Prostate gland (tissue), 2 donors: ENCODE data around the gene CPLX4. TPM values are rescaled to one million over a fixed set of nuclear protein-coding genes. Genes with fewer than 3 reads are reported as not detected.

ENCODE experiments used
- DNase-seq: peaks from one replicate; pipeline ENCODE4 v3.0.0-alpha.2; 2019; ENCODE audit warnings: low spot score
- H3K27ac ChIP-seq, 2 donors: fragments of 200-600 bp; sonication (generic); 2 replicates each; pipeline ENCODE4 v1.5.1; 2017 to 2019
- H3K27me3 ChIP-seq: fragments of 200-600 bp; sonication (generic); replicated peaks from 2 replicates; pipeline ENCODE4 v1.5.1; 2019; ENCODE audit not compliant: insufficient read depth
- H3K36me3 ChIP-seq, 2 donors: fragments of 200-600 bp; sonication (generic); 1 replicate in 1 of 2; 2 replicates in 1 of 2; pipeline versions ENCODE4 v1.5.1 to v1.8.1; 2017 to 2019
- H3K4me1 ChIP-seq: fragments of 200-600 bp; sonication (generic); replicated peaks from 2 replicates; pipeline ENCODE4 v1.5.1; 2019
- H3K4me3 ChIP-seq, 2 donors: fragments of 200-600 bp; sonication (generic); 2 replicates each; pipeline ENCODE4 v1.5.1; 2017 to 2019
- H3K9me3 ChIP-seq: fragments of 200-600 bp; sonication (generic); 2 replicates; pipeline ENCODE4 v1.5.1; 2017
- CTCF ChIP-seq, 4 experiments: fragments of 200-600 bp in 2 of 4; fragments of 450-650 bp in 2 of 4; sonication (generic) in 2 of 4; IDR thresholded peaks; 1 replicate in 3 of 4; 2 replicates in 1 of 4; pipeline ENCODE4 v1.5.1; 2016 to 2019; ENCODE audit warnings: antibody characterized with exemption in 4 of 4, mild to moderate bottlenecking in 2 of 4, moderate library complexity in 2 of 4
- POLR2A ChIP-seq: fragments of 450-650 bp; IDR thresholded peaks from one replicate; pipeline ENCODE4 v1.6.1; 2016; ENCODE audit warnings: antibody characterized with exemption, mild to moderate bottlenecking
- POLR2AphosphoS5 ChIP-seq: sonication (generic); formaldehyde crosslinking; IDR thresholded peaks from one replicate; pipeline ENCODE4 v1.6.1; 2017; ENCODE audit warnings: antibody characterized with exemption
- WGBS: methylation state at CpG from one replicate; pipeline ENCODE4 v1.1.5; 2018; 5-methylcytosine and 5-hydroxymethylcytosine counted together
- intact Hi-C: fragments of 100-400 bp; cut with DNase I; formaldehyde crosslinking; loops from one replicate; pipeline ENCODE4 v1.14.2; 2022
- total RNA-seq, 2 donors: library from RNA; depleted of rRNA; stranded (reverse); fragments of >200 nt; gene quantifications; one replicate each; pipeline ENCODE4 v1.1.0, GENCODE V29; 2016

CPLX4 gene
- total RNA-seq, 2 donors from 2014 or later, result not detected

GRCh38 chr18:59298871-59299270, 19.6 kb downstream of the CPLX4 start:
- TF ChIP-seq POLR2AphosphoS5 (no peak), POLR2A (no peak), CTCF (IDR thresholded peaks at IDR 0.05) (no peak)
- intact Hi-C loops, result no loop called here
- WGBS, result 66% methylated on average over 8 of the region's 8 CpGs
- Histone ChIP-seq H3K4me1 (no peaks in the 10 kb centered on the region), H3K36me3 (no peaks in the 10 kb centered on the region), H3K9me3 (no peaks in the 10 kb centered on the region), H3K27me3 (peaks cover 4% of the 10 kb centered on the region), H3K27ac (no peak overlapping the region), H3K4me3 (no peak overlapping the region)
- no peak for DNase-seq

GRCh38 chr18:59293317-59293716, 25.1 kb downstream of the CPLX4 start:
- intact Hi-C loops, result no loop called here
- no peak for DNase-seq
- Histone ChIP-seq H3K4me1 (no peaks in the 10 kb centered on the region), H3K27me3 (no peaks in the 10 kb centered on the region), H3K9me3 (no peaks in the 10 kb centered on the region), H3K4me3 (no peak overlapping the region), H3K36me3 (no peaks in the 10 kb centered on the region), H3K27ac (no peak overlapping the region)
- TF ChIP-seq POLR2AphosphoS5 (no peak), CTCF (IDR thresholded peaks at IDR 0.05) (no peak), POLR2A (no peak)

- intact Hi-C loops, result no loop called here
- no peak for DNase-seq
- Histone ChIP-seq H3K36me3 (no peaks in the 10 kb centered on the region), H3K4me3 (no peak overlapping the region), H3K9me3 (no peaks in the 10 kb centered on the region), H3K27me3 (peaks cover 4% of the 10 kb centered on the region), H3K27ac (no peak overlapping the region), H3K4me1 (no peaks in the 10 kb centered on the region)
- TF ChIP-seq POLR2AphosphoS5 (no peak), POLR2A (no peak), CTCF (IDR thresholded peaks at IDR 0.05) (no peak)
- 17% methylated on average over 6 of the region's 6 CpGs for WGBS
Measured at GRCh38 chr18:59286341-59286740, 32.1 kb downstream of the CPLX4 start.

- H3K9me3 ChIP-seq, result no peaks in the 10 kb centered on the region
- H3K4me3 ChIP-seq, result no peak overlapping the region
- H3K27me3 ChIP-seq, result peaks cover 6% of the 10 kb centered on the region
- no peaks in the 10 kb centered on the region for H3K4me1 ChIP-seq
- H3K36me3 ChIP-seq, result no peaks in the 10 kb centered on the region
- no peak overlapping the region for H3K27ac ChIP-seq
- no peak for DNase-seq
- TF ChIP-seq CTCF (IDR thresholded peaks at IDR 0.05), result no peak
- no peak for TF ChIP-seq POLR2A
- TF ChIP-seq POLR2AphosphoS5, result no peak
- WGBS, result 84% methylated on average over 11 of the region's 11 CpGs
- intact Hi-C loops, result no loop called here
Measured at GRCh38 chr18:59282341-59282740, 36.1 kb downstream of the CPLX4 start.

- DNase-seq, result no peak
- Histone ChIP-seq H3K36me3 (no peaks in the 10 kb centered on the region), H3K4me1 (no peaks in the 10 kb centered on the region), H3K27ac (no peak overlapping the region), H3K27me3 (peaks cover 6% of the 10 kb centered on the region), H3K9me3 (no peaks in the 10 kb centered on the region), H3K4me3 (no peak overlapping the region)
- intact Hi-C loops, result no loop called here
- no peak for TF ChIP-seq CTCF (IDR thresholded peaks at IDR 0.05)
- TF ChIP-seq POLR2AphosphoS5, result no peak
- TF ChIP-seq POLR2A, result no peak
- 48% methylated on average over 1 of the region's 1 CpG for WGBS
Measured at GRCh38 chr18:59279722-59280121, 38.7 kb downstream of the CPLX4 start.
